Adrenal gland (tissue), 12 donors: Measurements from ENCODE around the gene CCN6. TPM values are rescaled to one million over a fixed set of nuclear protein-coding genes. Genes with fewer than 3 reads are reported as not detected.

Experiments
- DNase-seq, 7 donors: peaks; one replicate each; pipeline ENCODE4 v3.0.0-alpha.2; 2019 to 2020
- H3K27ac ChIP-seq, 5 donors: fragments of 200-600 bp; sonication (generic) in 4 of 5; 1 replicate in 3 of 5; 2 replicates in 2 of 5; pipeline versions ENCODE4 v1.5.1 to v1.8.0; 2016 to 2020; ENCODE audit warnings: mild to moderate bottlenecking in 1 of 5
- H3K27me3 ChIP-seq: fragments of 200-600 bp; 2 replicates; pipeline ENCODE4 v1.8.0; 2021
- H3K36me3 ChIP-seq, 2 donors: fragments of 200-600 bp; replicated peaks in 1 of 2; 1 replicate in 1 of 2; 2 replicates in 1 of 2; pipeline versions ENCODE4 v1.5.1 to v1.8.0; 2018 to 2022
- H3K4me1 ChIP-seq, 2 donors: fragments of 200-600 bp; replicated peaks in 1 of 2; 1 replicate in 1 of 2; 2 replicates in 1 of 2; pipeline versions ENCODE4 v1.5.1 to v1.8.0; 2018 to 2021
- H3K4me3 ChIP-seq, 4 donors: fragments of 200-600 bp; sonication (generic) in 3 of 4; one replicate each; pipeline ENCODE4 v1.5.1; 2016 to 2018
- H3K9me3 ChIP-seq, 3 donors: fragments of 200-600 bp; sonication (generic) in 1 of 3; replicated peaks in 1 of 3; 1 replicate in 2 of 3; 2 replicates in 1 of 3; pipeline versions ENCODE4 v1.5.1 to v1.8.0; 2016 to 2021
- CTCF ChIP-seq, 6 experiments: fragments of 450-650 bp in 4 of 6; fragments of 200-600 bp in 2 of 6; sonication (generic) in 1 of 6; IDR thresholded peaks; 1 replicate in 5 of 6; 2 replicates in 1 of 6; pipeline versions ENCODE4 v1.5.1 to v1.8.0; 2016 to 2021; ENCODE audit warnings: antibody characterized with exemption in 6 of 6, mild to moderate bottlenecking in 2 of 6, moderate library complexity in 1 of 6
- POLR2A ChIP-seq, 2 donors: fragments of 450-650 bp; IDR thresholded peaks; one replicate each; pipeline ENCODE4 v1.6.1; 2017; ENCODE audit warnings: antibody characterized with exemption in 2 of 2, mild to moderate bottlenecking in 2 of 2, moderate library complexity in 1 of 2
- WGBS, 4 donors: extraction: QIAGEN DNeasy Blood & Tissue Kit in 2 of 4; methylation state at CpG; one replicate each; pipeline versions ENCODE4 v1.1.5 to v1.1.7; 2013 to 2017; 5-methylcytosine and 5-hydroxymethylcytosine counted together
- intact Hi-C, 2 donors: fragments of 100-400 bp; cut with DNase I; formaldehyde crosslinking; loops; one replicate each; pipeline versions ENCODE4 v1.14.1 to v1.15.0; 2022 to 2023
- polyA plus RNA-seq, 3 donors: library from polyadenylated mRNA; stranded (reverse); fragments of 200-250 nt in 2 of 3; fragments of 350-450 nt in 1 of 3; fragmentation: Illumina TruSeq in 1 of 3; extraction: RNeasy Lipid Tissue Mini Kit (QIAGEN cat#74804) in 1 of 3; gene quantifications; one replicate each; pipeline ENCODE4 v1.2.3, GENCODE V29; 2013 to 2014
- total RNA-seq, 9 donors: library from RNA; depleted of rRNA in 4 of 9; stranded (reverse); fragments of >200 nt in 4 of 9; fragments of 120-200 nt in 1 of 9; fragmentation: NEBNext Ultra II Directional in 1 of 9; extraction: Animal tissue kit (Norgen Biotek cat#: 25700) in 1 of 9; gene quantifications; one replicate each; pipeline versions ENCODE4 v1.1.0 to v1.2.4, GENCODE V29; 2013 to 2023
- donor health status: healthy with polysubstance abuse.
- donor health status: Bipolar disorder and iron deficiency.
- donor health status: DM: yes; HTN: yes; CAD: no.
- donor health status: DM: no; HTN: no; CAD: no.
- donor health status: DM: no; HTN: no; CAD: no.
- donor health status: DM: yes; HTN: yes; CAD: no.

CCN6 gene
- total and polyA plus RNA-seq, 12 donors = not detected

GRCh38 chr6:112065426-112065986 is 11.6 kb downstream of the CCN6 start:
- H3K9me3 ChIP-seq = no peaks in the 10 kb centered on the region
- H3K27me3 ChIP-seq = no peaks in the 10 kb centered on the region
- H3K36me3 ChIP-seq = no peaks in the 10 kb centered on the region
- DNase-seq = no peak
- intact Hi-C loops = no loop called here
- H3K4me1 ChIP-seq = no peaks in the 10 kb centered on the region
- 50 to 77% (median 58%) methylated on average over 6 of the region's 6 CpGs for WGBS, 4 donors
- no peak for TF ChIP-seq CTCF (IDR thresholded peaks at IDR 0.05)
- TF ChIP-seq POLR2A (IDR thresholded peaks at IDR 0.05) = no peak
- H3K4me3 ChIP-seq = no peak overlapping the region
- H3K27ac ChIP-seq = no peak overlapping the region

GRCh38 chr6:112066606-112067005 is 12.7 kb downstream of the CCN6 start:
- no peak for TF ChIP-seq CTCF (IDR thresholded peaks at IDR 0.05)
- no peak for TF ChIP-seq POLR2A (IDR thresholded peaks at IDR 0.05)
- no peaks in the 10 kb centered on the region for H3K9me3 ChIP-seq
- intact Hi-C loops = no loop called here
- no peak overlapping the region for H3K4me3 ChIP-seq
- 64 to 77% (median 71%) methylated on average over 3 of the region's 3 CpGs for WGBS, 4 donors
- no peak overlapping the region for H3K27ac ChIP-seq
- DNase-seq = no peak
- no peaks in the 10 kb centered on the region for H3K27me3 ChIP-seq
- peaks cover 0 to 6% of the 10 kb centered on the region in 2 donors for H3K36me3 ChIP-seq
- no peaks in the 10 kb centered on the region for H3K4me1 ChIP-seq

- Histone ChIP-seq H3K9me3 (no peaks in the 10 kb centered on the region), H3K27me3 (no peaks in the 10 kb centered on the region), H3K4me3 (no peak overlapping the region), H3K36me3 (peaks cover 0 to 30% of the 10 kb centered on the region in 2 donors), H3K27ac (no peak overlapping the region), H3K4me1 (peaks cover 3 to 17% of the 10 kb centered on the region in 2 donors)
- intact Hi-C loops = loop anchor here in 1 of 2 donors (5.0 kb wide), 1 partner anchor 81 kb away; no protein-coding TSS in a partner anchor
- TF ChIP-seq CTCF (IDR thresholded peaks at IDR 0.05) (no peak), POLR2A (IDR thresholded peaks at IDR 0.05) (no peak)
- no peak for DNase-seq
- 93 to 98% (median 95%) methylated on average over 4 of the region's 4 CpGs for WGBS, 4 donors
Observed at GRCh38 chr6:112081569-112081968, 27.7 kb downstream of the CCN6 start.

GRCh38 chr6:112085286-112086065 is 31.6 kb downstream of the CCN6 start:
- TF ChIP-seq CTCF (IDR thresholded peaks at IDR 0.05) = no peak
- TF ChIP-seq POLR2A (IDR thresholded peaks at IDR 0.05) = no peak
- DNase-seq = peak in 6 of 7 donors; percentile 18 to 75 (median 50)
- Histone ChIP-seq H3K27me3 (no peaks in the 10 kb centered on the region), H3K4me1 (peaks cover 8 to 21% of the 10 kb centered on the region in 2 donors), H3K9me3 (no peaks in the 10 kb centered on the region), H3K4me3 (no peak overlapping the region), H3K27ac (no peak overlapping the region), H3K36me3 (peaks cover 0 to 9% of the 10 kb centered on the region in 2 donors)
- intact Hi-C loops = no loop called here
- 67 to 75% (median 73%) methylated on average over 8 of the region's 8 CpGs for WGBS, 4 donors
